NCI-H1105 treated with DMSO at 0.1 percent for 48 hours (cell line): ENCODE measurements around the gene HEXB.

Experiments
- DNase-seq: peaks from one replicate; lab custom pipeline; 2025; lab: John Stamatoyannopoulos, UW

HEXB gene

DNA sequence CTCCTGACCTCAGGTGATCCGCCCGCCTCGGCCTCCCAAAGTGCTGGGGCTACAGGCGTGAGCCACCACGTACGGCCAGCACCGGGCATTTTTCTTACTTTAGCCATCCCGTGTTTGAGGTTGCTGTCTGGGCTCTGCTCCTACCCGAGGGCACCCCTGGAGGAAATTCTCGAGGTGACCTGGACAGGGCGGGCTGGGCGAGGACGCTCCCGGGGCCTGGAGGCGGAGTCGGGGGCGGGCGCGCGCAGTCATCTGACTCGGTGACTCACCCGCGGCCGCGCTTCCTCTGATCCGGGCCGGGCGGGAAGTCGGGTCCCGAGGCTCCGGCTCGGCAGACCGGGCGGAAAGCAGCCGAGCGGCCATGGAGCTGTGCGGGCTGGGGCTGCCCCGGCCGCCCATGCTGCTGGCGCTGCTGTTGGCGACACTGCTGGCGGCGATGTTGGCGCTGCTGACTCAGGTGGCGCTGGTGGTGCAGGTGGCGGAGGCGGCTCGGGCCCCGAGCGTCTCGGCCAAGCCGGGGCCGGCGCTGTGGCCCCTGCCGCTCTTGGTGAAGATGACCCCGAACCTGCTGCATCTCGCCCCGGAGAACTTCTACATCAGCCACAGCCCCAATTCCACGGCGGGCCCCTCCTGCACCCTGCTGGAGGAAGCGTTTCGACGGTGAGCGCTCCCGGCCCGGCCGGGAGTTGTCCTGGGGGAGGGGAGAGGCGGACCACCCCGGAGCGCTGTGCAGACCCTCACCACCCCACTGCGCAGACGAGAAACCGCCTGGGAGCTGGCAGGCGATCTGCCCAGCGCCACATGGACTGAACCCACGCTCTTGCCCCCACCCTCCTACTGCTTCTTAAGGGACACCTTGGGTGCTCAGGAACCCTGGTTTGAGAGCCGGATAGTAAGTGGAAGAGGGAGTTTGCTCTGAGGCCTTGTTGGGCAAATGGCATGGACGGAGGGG lies at the start of gene HEXB:
TSS of gene HEXB (plus strand) at position 334 of the 952 bp plus-strand sequence. CDS start at position 362, 28 bp downstream.
- DNase-seq, result peak; percentile 40

DNA sequence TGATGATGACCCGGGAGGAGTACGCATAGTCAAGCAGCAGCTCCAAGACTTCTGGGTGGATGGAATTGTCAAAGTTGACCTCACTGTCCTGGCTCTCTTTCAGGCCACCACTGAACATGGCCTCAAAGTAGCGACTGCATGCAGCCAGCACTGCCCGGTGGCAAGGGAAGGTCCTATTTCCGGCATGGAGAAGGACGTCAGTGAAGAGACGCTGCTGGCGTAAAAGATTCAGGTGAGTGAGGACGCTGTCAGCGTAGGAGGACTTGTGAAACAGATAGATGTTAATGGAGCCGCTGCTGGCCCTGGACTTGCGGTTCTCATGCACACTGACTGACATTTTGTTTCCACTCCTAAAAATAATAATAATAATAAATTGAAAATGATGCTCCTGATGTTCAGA lies 48.9 kb upstream of the HEXB start:
- DNase-seq, result no peak

GRCh38 chr5:74636552-74636951 lies 48.5 kb upstream of the HEXB start:
- no peak for DNase-seq

- DNase-seq, result no peak
Measured at GRCh38 chr5:74638544-74638969, 46.5 kb upstream of the HEXB start.

- peak; percentile 18 for DNase-seq
Measured at GRCh38 chr5:74638970-74639806, 45.8 kb upstream of the HEXB start.

DNA sequence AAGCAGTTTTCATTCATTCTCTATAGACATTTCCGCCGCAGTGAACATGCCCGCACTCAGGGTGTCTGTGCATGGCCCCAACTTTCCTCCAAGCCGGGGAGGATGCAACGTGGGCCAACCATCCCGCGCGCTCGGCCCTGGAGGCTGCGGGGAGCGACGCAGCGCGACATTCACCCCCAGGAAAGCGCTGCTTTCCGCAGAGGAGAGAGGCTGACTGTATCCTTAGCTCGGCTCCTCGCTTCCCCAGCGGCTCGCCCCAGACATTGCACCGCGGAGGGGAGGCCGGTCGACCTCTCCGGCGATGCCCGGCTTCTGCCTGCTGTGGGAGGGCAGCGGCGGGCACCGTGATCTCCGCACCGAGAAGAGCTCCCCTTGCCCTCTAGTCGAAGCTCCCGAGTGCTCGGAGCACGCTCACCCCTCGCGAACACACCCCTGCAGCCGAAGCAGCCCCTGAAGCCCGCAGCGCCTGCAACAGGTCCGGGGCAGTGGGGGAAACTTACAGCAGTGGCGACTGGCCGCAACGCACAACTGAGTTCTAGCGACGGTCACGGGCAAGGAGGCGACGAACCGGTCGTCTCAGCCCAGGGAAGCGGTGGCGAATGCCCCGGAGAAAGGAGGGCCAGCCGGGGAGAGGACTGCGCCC lies 45.1 kb upstream of the HEXB start:
- peak; percentile 31 for DNase-seq

DNA sequence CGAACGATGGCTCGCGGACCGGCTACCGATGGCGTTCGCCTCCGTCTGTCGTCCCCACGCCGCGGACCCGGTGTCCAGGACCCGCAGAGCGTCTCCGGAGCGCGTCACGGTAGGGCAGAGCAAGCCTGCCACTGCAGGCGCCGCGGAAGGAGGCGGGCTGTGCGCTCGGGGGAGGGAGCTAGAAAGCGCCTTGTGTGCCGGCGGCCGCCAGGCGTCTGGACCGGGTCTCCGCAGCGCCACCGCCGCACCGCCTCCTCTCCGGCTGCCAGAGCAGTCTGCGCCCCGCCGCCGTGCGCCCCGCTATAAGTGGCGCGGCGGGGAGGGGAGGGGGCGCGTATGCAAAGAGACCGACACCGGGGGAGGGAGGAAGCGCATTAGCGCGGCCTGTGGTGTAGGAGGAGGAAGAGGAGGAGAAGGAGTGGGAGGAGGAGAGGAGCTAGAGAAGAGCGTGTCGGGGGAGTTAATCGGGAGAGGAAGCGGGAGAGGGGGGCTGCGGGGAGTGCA lies 44.5 kb upstream of the HEXB start, which contains the start of gene ENC1:
TSS of gene ENC1 (minus strand) at position 279 of the 504 bp plus-strand sequence. CDS start 4,243 bp downstream, outside the sequence.
- peak; percentile 68 for DNase-seq

GRCh38 chr5:74640954-74641734 lies 43.9 kb upstream of the HEXB start:
- DNase-seq, result no peak

DNA sequence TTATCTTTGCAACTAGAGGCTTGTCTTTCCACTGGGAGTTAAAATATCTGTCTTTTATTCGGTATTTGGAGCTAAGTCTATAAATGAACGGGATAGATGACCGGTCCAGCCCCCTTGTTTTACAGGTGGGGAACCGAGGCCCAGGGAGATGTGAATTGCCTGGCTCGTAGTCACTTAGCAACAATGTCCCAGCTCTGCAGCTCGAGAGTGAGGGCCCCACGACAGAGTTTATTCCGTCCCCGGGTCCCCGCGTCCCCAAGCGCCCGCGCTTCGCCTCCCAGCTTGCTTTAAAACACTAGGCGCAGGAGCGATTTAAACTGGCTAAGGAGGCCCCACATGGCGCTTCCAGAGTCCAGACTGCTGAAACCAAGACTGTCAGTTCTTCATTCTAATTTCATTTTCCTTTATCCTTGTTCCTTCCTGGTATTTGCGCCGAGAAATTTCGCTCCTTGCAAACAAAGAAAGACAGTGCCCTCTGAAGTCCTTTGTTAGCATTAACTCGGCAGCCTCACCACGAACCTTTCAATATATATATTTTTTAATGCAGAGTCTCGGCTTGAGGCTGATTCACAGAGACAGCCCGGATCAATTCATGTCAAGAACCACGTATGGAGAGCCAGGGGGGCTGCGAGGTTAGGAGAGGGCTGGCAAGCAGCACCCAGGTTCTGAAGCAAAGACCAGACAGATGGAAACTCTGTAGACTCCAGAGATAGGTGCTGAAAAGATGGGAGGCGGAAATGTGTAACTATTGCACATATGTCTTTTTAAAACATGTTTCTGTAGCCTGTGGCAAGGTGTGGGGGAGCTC lies 43.1 kb upstream of the HEXB start:
- DNase-seq, result no peak

DNA sequence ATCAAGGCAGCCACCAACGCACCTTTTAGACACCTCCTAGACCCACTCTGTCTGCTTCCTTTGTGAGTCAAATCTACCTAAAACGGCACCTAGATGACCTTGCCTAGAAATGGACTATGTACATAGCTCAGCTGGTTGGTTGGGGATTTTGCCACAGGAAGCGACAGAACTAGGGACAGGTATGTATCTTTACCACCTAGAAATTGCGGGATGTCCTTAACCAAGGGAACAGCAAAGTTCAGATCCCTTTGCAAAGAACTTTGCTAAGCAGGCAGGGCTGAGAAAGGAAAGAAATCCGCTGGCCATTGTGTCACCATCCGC lies 42.5 kb upstream of the HEXB start:
- no peak for DNase-seq

GRCh38 chr5:74643111-74643562 lies 41.9 kb upstream of the HEXB start:
- no peak for DNase-seq

DNA sequence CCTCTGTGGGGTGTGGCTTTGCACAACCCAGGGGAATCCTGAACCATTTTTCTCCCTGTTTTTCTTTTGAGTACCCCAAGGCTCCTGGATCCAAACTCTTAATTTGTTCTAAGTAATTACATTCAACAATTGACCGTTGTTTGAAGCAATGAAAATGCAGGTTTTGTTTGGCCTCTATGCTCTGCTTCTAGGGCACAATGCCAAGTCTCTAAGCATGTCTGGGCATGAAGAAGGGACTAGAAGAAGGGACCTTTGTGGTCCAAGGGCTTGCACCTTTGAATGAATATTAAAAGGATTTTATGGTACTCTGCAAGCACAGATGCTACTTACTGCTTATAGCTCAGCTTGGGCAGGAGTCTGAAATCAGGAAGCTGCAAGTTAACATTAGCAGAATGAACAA lies 37.9 kb upstream of the HEXB start:
- DNase-seq, result peak; percentile 82

- DNase-seq, result peak; percentile 55
Measured at GRCh38 chr5:74648835-74649293, 36.2 kb upstream of the HEXB start.

- no peak for DNase-seq
Measured at GRCh38 chr5:74649421-74649973, 35.5 kb upstream of the HEXB start.

- DNase-seq, result no peak
Measured at GRCh38 chr5:74651710-74652109, 33.3 kb upstream of the HEXB start.

DNA sequence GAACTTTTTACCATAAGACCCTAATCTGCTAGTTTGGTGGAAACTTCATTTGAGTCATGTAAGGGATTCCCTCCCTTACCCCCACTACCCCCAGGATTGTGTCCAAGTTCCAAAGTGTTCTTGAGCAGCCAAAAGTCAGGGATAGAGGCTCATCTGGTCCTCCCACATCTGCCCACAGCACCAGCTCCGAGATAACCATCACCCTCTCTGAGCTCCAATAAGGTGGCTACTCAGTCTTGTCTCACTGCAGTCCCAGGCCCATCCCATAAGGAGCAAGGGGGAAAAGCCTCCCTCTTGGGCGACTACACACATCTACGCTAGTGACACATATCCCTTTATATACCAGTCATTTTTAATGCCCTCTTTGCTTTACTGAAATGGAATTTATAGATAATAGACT lies 32.5 kb upstream of the HEXB start:
- DNase-seq, result no peak

GRCh38 chr5:74653991-74654390 lies 31.0 kb upstream of the HEXB start:
- no peak for DNase-seq

GRCh38 chr5:74655206-74655605 lies 29.8 kb upstream of the HEXB start:
- no peak for DNase-seq

- DNase-seq, result no peak
Measured at GRCh38 chr5:74655716-74656115, 29.3 kb upstream of the HEXB start.

- DNase-seq, result no peak
Measured at GRCh38 chr5:74657165-74657564, 27.9 kb upstream of the HEXB start.
